Fibroblast of the aortic adventitia (primary cell): Measurements from ENCODE around the gene SORT1. TPM values are rescaled to one million over a fixed set of nuclear protein-coding genes. Genes with fewer than 3 reads are reported as not detected.
A peak's percentile ranks its signal among the peaks of the same experiment; 100 is the strongest.

Experiments used
- DNase-seq: peaks from one replicate; pipeline ENCODE4 v3.0.0-alpha.2; 2010; ENCODE audit warnings: low read depth
- H3K4me3 ChIP-seq: 2 replicates; pipeline ENCODE4 v1.5.1; 2011; ENCODE audit warnings: low read depth, mild to moderate bottlenecking, control low read depth, low read length, moderate library complexity
- CTCF ChIP-seq: IDR thresholded peaks from 2 replicates; pipeline ENCODE4 v1.5.1; 2011; ENCODE audit warnings: mild to moderate bottlenecking, low read length, control low read depth, inconsistent platforms; ENCODE audit not compliant: insufficient read depth
- total RNA-seq: library from RNA; depleted of rRNA; stranded (reverse); fragments of >200 nt; gene quantifications from 2 replicates; pipeline ENCODE4 v1.2.3, GENCODE V29; 2012; ENCODE audit warnings: low replicate concordance

SORT1 gene
- total RNA-seq, 1 donor = 4.5 TPM

DNA sequence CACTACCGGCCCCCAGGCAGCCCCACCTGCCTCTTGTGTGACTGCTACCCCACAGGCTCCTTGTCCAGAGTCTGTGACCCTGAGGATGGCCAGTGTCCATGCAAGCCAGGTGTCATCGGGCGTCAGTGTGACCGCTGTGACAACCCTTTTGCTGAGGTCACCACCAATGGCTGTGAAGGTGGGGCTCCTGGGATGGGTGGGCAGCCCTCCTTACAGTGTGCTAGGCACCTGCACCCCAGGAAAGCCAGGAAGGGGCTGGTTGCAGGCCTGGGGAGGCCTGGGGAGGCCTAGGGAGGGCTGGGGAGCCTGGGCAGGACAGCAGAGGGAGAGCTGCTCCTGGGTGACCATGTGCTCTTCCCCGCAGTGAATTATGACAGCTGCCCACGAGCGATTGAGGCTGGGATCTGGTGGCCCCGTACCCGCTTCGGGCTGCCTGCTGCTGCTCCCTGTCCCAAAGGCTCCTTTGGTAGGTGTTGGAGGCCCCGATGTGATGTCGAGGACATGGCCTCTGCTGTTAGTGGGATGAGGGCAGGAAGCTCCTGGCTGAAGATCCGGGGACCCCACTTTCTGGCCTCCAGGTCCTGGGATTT is 131.9 kb downstream of the SORT1 start:
- DNase-seq = no peak
- no peak overlapping the region for H3K4me3 ChIP-seq
- no peak for TF ChIP-seq CTCF

DNA sequence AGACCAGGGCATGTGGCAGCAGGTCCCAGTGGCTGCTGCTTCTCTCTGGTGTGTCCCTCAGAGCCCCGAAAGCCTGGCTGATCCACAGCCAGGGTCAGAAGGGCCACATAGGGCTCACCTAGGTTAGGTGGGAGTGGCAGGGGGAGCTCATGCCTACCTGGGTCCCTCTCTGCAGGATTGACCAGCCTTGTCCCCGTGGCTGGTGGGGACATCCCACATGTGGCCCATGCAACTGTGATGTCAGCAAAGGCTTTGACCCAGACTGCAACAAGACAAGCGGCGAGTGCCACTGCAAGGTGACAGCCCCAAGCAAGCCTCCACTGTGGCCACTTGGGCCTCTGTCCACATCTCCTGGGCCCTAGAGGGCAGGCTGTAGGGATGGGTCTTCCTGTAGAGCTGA is 132.7 kb downstream of the SORT1 start:
- TF ChIP-seq CTCF = no peak
- no peak for DNase-seq
- H3K4me3 ChIP-seq = no peak overlapping the region

- TF ChIP-seq CTCF = no peak
- no peak for DNase-seq
- H3K4me3 ChIP-seq = no peak overlapping the region
These were observed 133.4 kb downstream of the SORT1 start for GRCh38 chr1:109264379-109264755.

GRCh38 chr1:109263597-109264378 is 133.9 kb downstream of the SORT1 start:
- DNase-seq = peak; percentile 90
- TF ChIP-seq CTCF = peak; percentile 99
- H3K4me3 ChIP-seq = no peak overlapping the region

GRCh38 chr1:109263234-109263596 is 134.5 kb downstream of the SORT1 start:
- TF ChIP-seq CTCF = no peak
- H3K4me3 ChIP-seq = no peak overlapping the region
- no peak for DNase-seq

DNA sequence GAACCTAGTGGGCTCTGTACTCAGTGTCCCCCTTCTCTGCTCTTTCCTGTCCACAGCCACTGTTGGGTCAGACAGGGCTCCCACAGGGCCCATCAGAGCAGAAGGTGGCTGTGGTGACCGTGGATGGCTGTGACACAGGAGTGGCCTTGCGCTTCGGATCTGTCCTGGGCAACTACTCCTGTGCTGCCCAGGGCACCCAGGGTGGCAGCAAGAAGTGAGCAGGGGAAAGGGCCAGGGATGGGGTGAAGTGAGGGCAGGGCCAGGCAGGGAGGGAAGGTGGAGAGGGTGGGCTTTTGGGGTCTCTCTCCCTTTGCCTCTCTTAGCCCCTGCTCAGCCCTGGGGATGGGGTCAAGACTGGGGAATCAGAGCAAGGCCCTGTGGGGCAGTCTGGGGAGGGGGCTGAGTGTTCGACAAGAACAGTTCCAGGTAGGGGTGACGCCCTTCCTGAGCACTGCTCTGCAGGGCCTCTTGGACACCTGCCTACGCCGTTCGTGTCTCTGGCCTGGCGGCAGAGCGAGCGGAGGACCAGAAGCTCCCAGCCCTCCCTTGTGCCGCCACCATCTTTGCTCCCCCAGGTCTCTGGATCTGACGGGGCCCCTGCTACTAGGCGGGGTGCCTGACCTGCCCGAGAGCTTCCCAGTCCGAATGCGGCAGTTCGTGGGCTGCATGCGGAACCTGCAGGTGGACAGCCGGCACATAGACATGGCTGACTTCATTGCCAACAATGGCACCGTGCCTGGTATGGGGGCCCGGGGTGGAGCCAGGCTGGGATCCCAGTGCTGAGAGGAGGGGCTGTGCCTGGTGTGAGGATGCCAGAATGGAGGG is 135.3 kb downstream of the SORT1 start:
- TF ChIP-seq CTCF = no peak
- DNase-seq = no peak

More for the DNA sequence above, 135.3 kb downstream of the SORT1 start:
- no peak overlapping the region for H3K4me3 ChIP-seq
